GM12878 (cell line): ENCODE data around the gene C4BPB.

ENCODE experiments used
- BHLHE40 ChIP-seq, 2 experiments: fragments of 450-650 bp in 1 of 2; IDR thresholded peaks; 2 replicates each; pipeline ENCODE4 v1.6.1; 2011 to 2017; ENCODE audit warnings: low read depth in 2 of 2, borderline replicate concordance in 1 of 2, improper control_type of control experiment in 1 of 2, low read length in 1 of 2, mild to moderate bottlenecking in 1 of 2
- EP300 ChIP-seq, 2 experiments: fragments of 150-350 bp in 1 of 2; IDR thresholded peaks; 2 replicates each; pipeline ENCODE4 v1.6.1; 2011 to 2012; ENCODE audit warnings: low read depth in 2 of 2, low read length in 2 of 2, borderline replicate concordance in 1 of 2, improper control_type of control experiment in 1 of 2, inconsistent platforms in 1 of 2; ENCODE audit not compliant: control insufficient read depth in 1 of 2
- NFYA ChIP-seq: IDR thresholded peaks from 2 replicates; pipeline ENCODE4 v1.6.1; 2011; ENCODE audit warnings: low read depth, mild to moderate bottlenecking, low read length, improper control_type of control experiment, borderline replicate concordance
- TF ChIP-seq, protein P1 (sequence below): fragments of 450-650 bp; IDR thresholded peaks from 2 replicates; pipeline ENCODE4 v1.6.1; 2017; ENCODE audit warnings: mild to moderate bottlenecking

DNA sequence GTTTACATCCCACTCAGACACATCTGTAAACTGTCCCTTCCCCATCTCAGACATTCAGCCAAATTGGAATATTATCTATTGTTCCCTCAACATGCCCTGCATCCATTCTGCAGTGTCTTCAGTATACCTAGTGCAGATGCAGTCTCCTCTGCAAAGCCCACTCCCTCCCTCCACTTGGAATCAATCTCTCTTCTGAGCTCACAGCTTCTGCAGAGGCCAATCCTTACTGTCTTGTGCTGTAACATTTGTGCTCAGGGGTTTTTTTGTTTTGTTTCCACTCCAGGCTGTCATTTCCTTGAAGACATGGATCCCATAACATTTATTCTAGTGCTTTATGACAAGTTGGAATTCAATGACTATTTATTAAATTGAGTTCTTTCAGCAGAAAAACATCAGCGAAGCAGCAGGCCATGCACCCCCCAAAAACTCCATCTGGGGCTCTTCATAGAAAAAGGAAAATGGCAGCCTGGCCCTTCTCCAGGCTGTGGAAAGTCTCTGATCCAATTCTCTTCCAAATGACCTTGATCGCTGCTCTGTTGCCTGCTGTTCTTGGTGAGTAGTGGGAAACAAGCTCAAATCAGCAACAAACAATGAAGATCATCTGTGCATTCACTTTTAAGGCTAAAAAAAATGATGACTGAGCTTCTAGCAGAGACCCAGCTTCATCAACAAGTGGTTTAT lies 24.1 kb downstream of the C4BPB start:
- TF ChIP-seq BHLHE40 (IDR thresholded peaks at IDR 0.05; ENCODE audit: borderline replicate concordance in 1 of 2, low read depth in 2 of 2, low read length in 1 of 2) (no peak), EP300 (IDR thresholded peaks at IDR 0.05; ENCODE audit: borderline replicate concordance in 1 of 2, control insufficient read depth in 1 of 2, low read depth in 2 of 2, low read length in 2 of 2) (no peak), NFYA (no peak)
- TF ChIP-seq, protein P1, sequence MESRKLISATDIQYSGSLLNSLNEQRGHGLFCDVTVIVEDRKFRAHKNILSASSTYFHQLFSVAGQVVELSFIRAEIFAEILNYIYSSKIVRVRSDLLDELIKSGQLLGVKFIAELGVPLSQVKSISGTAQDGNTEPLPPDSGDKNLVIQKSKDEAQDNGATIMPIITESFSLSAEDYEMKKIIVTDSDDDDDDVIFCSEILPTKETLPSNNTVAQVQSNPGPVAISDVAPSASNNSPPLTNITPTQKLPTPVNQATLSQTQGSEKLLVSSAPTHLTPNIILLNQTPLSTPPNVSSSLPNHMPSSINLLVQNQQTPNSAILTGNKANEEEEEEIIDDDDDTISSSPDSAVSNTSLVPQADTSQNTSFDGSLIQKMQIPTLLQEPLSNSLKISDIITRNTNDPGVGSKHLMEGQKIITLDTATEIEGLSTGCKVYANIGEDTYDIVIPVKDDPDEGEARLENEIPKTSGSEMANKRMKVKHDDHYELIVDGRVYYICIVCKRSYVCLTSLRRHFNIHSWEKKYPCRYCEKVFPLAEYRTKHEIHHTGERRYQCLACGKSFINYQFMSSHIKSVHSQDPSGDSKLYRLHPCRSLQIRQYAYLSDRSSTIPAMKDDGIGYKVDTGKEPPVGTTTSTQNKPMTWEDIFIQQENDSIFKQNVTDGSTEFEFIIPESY: no peak
